ENCODE results near the gene IL1RL1.

IL1RL1 gene

DNA sequence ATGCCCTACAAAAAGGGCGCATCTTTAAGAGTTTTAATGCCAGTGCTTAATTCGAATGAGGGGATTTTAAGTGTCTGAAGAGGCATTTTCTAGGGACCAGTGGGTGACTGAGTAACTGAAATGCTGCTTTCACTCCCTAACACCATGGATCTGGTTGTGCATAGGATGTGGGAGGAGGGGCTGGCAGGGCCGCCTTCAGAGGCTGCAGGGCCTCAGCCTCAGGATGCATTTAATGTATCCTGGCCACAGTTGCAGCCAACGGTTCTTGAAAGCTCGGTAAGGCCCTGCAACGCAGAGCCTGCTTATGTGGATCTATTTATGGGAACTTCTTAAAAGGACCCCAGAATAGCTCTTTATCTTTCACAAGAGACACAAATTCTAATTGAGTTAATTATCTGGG, 85.8 kb downstream of the IL1RL1 start:
- DNase-seq, result no peak
- Mint-ChIP-seq H3K27me3 (no peaks in the 10 kb centered on the region), H3K4me1 (peaks cover 17% of the 10 kb centered on the region), H3K9me3 (no peaks in the 10 kb centered on the region), H3K4me3 (no peak overlapping the region), H3K27ac (no peak overlapping the region)
- ATAC-seq, result no peak

DNA sequence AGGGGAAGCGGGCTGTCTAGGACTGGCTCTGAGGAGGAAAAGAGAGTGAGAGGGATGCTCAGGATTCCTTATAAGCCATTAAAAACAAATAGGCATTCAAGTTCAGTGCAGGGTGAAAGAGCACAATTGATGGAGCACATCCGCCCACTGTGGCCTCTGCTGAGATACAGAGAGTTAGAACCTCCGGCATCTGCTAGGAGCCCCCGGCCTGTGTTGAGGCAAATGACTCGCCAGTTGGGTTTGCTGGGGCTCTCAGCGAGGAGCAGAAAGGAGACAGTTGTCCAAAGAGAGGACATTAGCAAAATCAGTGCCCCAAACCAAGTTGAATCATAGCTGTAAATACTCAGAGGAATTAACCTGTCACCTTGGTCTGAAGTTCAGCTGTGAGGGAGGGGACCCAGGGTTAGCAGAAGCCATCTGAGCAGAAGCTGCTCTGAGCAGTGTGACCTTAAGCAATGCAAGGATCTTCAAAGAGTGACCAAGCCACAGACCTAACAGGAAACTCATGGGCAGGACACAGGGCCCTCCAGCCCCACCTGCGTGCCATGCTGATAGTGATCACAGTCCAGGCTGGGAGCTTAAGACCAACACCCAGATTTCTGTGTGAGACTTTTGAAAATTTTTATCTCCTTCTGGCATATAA, 88.3 kb downstream of the IL1RL1 start:
- no peak overlapping the region for H3K4me3 Mint-ChIP-seq
- H3K4me1 Mint-ChIP-seq, result peaks cover 17% of the 10 kb centered on the region
- H3K27me3 Mint-ChIP-seq, result no peaks in the 10 kb centered on the region
- DNase-seq (no peak), ATAC-seq (peak; percentile 66)
- no peak overlapping the region for H3K27ac Mint-ChIP-seq
- no peaks in the 10 kb centered on the region for H3K9me3 Mint-ChIP-seq

DNA sequence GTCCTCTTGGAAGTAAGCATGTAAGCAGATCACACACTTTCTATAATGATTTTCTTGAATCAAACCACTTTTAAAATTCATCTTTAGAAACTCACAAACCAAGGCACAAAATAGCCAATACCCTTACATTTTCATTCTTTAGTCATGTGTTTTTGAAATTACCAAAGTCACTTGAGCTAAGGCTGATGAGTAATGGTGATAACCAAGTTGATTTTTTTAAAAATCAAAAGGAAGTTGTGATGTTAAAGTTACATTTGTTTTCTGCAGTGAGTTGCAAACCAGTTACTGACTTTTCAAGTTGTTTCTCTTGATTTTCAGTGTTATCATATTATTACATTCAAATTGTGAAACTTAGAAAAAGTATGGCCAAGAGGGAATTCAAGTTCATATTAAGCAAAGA, 90.1 kb downstream of the IL1RL1 start:
- H3K27ac Mint-ChIP-seq, result no peak overlapping the region
- DNase-seq (no peak), ATAC-seq (no peak)
- no peaks in the 10 kb centered on the region for H3K27me3 Mint-ChIP-seq
- H3K9me3 Mint-ChIP-seq, result no peaks in the 10 kb centered on the region
- H3K4me3 Mint-ChIP-seq, result no peak overlapping the region
- peaks cover 17% of the 10 kb centered on the region for H3K4me1 Mint-ChIP-seq

All from stimulated activated naive CD8-positive, alpha-beta T cell treated with anti-CD3 and anti-CD28 coated beads, Interleukin-15, amount 100 ng/mL, for 72 hours (primary cell).